Measurements from ENCODE around the gene SMTNL1.

SMTNL1 gene

DNA sequence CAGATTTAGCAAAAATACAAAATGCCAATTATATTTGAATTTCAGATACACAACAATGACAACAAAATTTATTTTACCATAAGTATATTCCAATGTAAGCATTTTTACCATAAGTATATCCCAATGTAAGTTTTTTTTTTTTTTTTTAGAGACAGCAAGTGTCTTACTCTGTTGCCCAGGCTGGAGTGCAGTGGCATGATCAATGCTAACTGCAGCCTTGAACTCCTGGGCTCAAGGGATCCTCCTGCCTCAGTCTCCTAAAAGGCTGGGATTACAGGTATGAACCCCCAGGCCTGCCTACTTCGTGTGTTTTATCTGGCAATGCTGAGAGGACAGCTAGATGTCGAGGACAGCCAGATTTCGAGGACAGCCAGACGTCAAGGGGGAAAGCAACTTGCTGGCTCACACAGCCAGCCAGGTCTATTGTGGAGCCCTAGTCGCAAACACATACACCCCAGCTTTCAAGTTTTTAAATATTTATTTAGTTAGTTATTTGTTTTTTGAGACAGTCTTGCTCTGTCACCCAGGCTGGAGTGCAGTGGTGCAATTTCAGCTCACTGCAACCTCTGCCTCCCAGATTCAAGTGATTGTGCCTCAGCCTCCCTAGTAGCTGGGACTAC is 59.0 kb downstream of the SMTNL1 start:
- no peak for DNase-seq

DNA sequence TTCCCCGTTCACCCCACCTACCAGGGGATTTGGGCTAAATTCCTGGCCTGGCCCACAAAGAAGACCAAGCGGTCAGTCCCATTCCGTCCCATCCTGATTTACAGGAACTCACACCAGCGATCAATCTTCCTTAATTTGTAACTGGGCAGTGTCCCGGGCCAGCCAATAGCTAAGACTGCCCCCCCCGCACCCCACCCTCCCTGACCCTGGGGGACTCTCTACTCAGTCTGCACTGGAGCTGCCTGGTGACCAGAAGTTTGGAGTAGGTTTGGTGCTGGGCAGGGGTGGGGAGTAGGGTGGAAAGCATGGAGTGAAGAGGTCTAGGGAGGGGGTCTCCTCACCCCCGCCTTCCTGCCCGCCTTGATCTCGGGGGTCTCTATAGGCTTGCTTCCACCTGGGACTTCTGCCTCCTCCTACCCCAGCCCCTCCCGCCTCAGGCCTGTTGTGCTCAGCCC is 60.1 kb downstream of the SMTNL1 start, which contains the start of gene SERPING1:
Gene SERPING1, plus strand, starts transcription at position 225 of the 455 bp plus-strand sequence. CDS start 586 bp downstream, outside the sequence.
- no peak for DNase-seq

DNA sequence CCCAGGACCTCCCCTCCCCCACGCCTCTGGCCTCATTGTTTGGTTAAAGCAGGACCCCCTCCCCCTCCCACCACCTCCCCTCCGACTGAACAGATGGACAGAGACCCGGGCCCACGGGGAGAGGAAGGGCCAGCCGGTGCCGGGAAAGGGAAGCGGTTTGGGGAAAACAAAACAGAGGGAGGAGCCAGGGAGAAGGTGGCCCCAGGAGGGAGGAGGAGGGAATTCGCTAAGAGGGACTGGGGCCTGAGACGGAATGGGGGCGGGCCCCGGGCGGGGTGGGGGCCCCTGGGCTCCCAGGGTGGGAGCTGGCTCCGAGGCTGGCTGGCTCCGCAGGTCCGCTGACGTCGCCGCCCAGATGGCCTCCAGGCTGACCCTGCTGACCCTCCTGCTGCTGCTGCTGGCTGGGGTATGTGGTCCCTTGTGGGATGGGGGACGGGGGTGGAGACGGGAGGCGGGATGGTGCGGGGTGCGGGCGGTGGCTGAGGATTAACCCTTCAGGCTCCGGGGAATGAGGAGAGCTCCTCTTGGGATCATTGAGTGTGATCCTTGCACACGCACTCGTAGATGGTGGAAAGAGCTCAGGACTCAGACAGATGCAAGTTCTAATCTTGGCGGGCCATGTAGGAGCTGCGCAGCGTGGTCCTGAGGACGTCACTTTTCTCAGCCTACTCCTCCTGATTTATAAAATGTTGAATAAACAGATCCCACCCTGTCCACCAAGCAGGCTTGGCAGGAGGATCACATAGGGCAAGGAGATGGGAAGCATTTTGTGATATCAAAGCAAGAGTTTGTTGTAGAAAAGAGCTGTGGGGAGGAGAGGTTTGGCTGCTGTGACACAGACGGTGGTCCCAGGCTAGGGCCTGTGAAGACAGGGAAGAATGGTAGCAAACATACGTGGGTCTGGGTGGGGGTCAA is 60.8 kb downstream of the SMTNL1 start:
- DNase-seq = no peak

DNA sequence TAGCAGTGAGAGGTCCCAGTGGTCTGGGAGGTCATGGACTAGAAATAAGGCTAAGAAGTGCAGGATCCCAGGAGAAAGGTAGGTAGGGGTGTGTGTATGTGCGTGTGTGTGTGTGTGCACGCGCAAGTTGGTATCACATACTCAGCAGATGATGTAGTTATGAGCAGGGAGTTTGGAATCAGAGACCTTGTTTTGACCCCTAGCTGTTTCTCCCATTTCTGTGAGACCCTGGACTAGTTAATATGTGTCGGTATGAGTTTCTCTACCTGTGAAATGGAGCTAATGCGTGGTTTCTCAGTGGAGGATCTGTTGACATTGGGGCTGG is 61.4 kb downstream of the SMTNL1 start:
- DNase-seq = no peak

DNA sequence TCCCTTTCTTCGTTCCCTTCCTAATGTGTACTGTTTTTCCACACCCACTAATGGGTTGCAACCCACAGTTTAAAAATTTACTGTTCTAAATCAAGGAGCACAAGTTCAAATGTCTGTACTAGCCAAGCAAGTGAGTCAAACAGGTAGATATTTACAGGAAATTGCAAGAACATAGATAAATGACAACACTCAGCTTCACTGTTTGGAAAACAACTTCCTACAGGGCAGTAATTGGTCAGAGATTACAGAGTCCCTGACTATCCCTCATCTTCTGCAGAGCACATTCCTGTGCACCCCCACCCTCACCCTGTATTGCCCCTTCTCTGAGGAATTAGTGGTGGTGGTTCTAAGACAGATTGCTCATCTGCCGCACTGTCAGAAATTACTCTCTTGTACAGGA is 62.0 kb downstream of the SMTNL1 start:
- no peak for DNase-seq
